ENCODE results near the gene IGFN1. TPM values are rescaled to one million over a fixed set of nuclear protein-coding genes. Genes with fewer than 3 reads are reported as not detected.

The IGFN1 gene
- total RNA-seq, 1 experiment from 2014 or later = 4.3 TPM

DNA sequence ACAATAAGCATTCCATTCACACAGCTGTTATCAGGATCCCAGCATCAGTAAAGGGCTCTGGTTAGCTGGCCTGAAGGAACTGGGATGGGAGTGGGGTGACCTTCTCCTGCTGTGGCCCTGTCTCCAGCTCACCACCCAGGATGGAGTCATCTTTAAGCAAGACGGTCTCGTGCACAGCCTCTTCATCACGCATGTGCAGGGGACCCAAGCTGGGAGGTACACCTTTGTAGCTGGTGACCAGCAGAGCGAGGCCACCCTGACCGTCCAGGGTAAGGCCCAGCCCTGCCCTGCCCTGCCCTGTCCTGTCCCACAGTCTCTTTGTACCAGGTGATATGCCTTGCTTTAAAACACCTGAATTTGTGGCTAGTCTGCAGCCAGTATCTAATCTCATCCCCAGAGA, 24.3 kb downstream of the IGFN1 start:
- Histone ChIP-seq H3K9me3 (ENCODE audit: insufficient read depth, low read depth) (no peaks in the 10 kb centered on the region), H3K9me2 (ENCODE audit: insufficient read depth) (no peaks in the 10 kb centered on the region), H3K4me2 (no peak overlapping the region), H2AFZ (no peak overlapping the region), H3K27me3 (ENCODE audit: insufficient read depth, low read depth) (no peaks in the 10 kb centered on the region), H3F3A (ENCODE audit: insufficient read depth, low read depth) (no peaks in the 10 kb centered on the region), H4K20me1 (ENCODE audit: insufficient read depth) (no peaks in the 10 kb centered on the region), H3K4me3 (no peak overlapping the region), H3K36me3 (ENCODE audit: low read depth) (no peaks in the 10 kb centered on the region), H3K4me1 (replicated peaks; ENCODE audit: insufficient read depth) (no peaks in the 10 kb centered on the region), H3K79me2 (ENCODE audit: low read depth) (no peaks in the 10 kb centered on the region), H3K27ac (no peak overlapping the region)
- no TSS peak for BruUV-seq (replicated peaks)
- ChIA-PET POLR2A (ENCODE audit: unreplicated experiment) (no interaction called here), CTCF (no interaction called here)
- TF ChIP-seq EZH2 (IDR thresholded peaks at IDR 0.05; ENCODE audit: low read depth) = no peak
- TF ChIP-seq, protein P1, sequence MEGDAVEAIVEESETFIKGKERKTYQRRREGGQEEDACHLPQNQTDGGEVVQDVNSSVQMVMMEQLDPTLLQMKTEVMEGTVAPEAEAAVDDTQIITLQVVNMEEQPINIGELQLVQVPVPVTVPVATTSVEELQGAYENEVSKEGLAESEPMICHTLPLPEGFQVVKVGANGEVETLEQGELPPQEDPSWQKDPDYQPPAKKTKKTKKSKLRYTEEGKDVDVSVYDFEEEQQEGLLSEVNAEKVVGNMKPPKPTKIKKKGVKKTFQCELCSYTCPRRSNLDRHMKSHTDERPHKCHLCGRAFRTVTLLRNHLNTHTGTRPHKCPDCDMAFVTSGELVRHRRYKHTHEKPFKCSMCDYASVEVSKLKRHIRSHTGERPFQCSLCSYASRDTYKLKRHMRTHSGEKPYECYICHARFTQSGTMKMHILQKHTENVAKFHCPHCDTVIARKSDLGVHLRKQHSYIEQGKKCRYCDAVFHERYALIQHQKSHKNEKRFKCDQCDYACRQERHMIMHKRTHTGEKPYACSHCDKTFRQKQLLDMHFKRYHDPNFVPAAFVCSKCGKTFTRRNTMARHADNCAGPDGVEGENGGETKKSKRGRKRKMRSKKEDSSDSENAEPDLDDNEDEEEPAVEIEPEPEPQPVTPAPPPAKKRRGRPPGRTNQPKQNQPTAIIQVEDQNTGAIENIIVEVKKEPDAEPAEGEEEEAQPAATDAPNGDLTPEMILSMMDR (conservative IDR thresholded peaks at IDR 0.05) = no peak
- intact Hi-C loops (cut with micrococcal nuclease; ENCODE audit: unreplicated experiment) = no loop called here
- DNase-seq = no peak

DNA sequence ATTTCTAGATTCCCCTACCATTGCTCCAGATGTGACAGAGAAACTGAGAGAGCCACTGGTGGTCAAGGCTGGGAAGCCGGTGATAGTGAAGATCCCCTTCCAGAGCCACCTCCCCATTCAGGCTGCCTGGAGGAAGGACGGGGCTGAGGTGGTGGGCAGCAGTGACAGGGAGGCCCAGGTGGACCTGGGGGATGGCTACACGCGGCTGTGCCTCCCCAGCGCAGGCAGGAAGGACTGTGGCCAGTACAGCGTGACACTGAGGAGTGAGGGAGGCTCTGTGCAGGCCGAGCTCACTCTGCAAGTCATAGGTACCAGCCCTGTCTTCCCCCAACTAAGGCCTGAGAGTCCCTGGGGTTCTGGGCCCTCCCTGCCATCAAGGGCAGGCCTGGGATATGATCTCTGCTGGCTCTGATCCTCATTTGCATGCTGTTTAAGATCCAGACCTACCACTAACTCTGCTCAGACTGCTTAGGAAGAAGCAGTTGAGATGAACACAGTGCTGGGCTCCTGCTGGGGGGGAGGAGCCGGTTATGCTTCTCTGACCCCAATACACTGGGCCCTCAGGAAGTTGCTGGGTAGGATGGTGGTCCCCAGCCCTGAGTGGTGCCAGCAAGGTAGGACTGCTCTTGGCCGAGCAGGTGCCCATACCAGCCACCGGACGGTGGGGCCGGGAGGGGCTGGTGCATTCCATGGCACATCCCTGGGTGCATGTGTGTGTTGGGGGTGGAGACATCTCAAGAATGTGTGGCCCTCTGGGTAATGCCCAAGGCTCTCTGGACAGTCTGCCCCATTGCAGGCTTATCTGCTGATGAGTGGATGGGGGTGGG, 25.1 kb downstream of the IGFN1 start:
- no peaks in the 10 kb centered on the region for H3K27me3 ChIP-seq (ENCODE audit: insufficient read depth, low read depth)
- no peak overlapping the region for H3K4me2 ChIP-seq
- H3K36me3 ChIP-seq (ENCODE audit: low read depth) = no peaks in the 10 kb centered on the region
- no peaks in the 10 kb centered on the region for H3K9me3 ChIP-seq (ENCODE audit: insufficient read depth, low read depth)
- H3F3A ChIP-seq (ENCODE audit: insufficient read depth, low read depth) = no peaks in the 10 kb centered on the region
- H3K79me2 ChIP-seq (ENCODE audit: low read depth) = no peaks in the 10 kb centered on the region
- H3K4me1 ChIP-seq (replicated peaks; ENCODE audit: insufficient read depth) = no peaks in the 10 kb centered on the region
- no peak overlapping the region for H2AFZ ChIP-seq
- intact Hi-C loops (cut with micrococcal nuclease; ENCODE audit: unreplicated experiment) = no loop called here
- no peak overlapping the region for H3K27ac ChIP-seq
- TF ChIP-seq EZH2 (IDR thresholded peaks at IDR 0.05; ENCODE audit: low read depth) = no peak
- no TSS peak for BruUV-seq (replicated peaks)
- CTCF ChIA-PET = no interaction called here
- no peak for DNase-seq
- no peaks in the 10 kb centered on the region for H4K20me1 ChIP-seq (ENCODE audit: insufficient read depth)
- POLR2A ChIA-PET (ENCODE audit: unreplicated experiment) = no interaction called here
- H3K4me3 ChIP-seq = no peak overlapping the region
- H3K9me2 ChIP-seq (ENCODE audit: insufficient read depth) = no peaks in the 10 kb centered on the region

DNA sequence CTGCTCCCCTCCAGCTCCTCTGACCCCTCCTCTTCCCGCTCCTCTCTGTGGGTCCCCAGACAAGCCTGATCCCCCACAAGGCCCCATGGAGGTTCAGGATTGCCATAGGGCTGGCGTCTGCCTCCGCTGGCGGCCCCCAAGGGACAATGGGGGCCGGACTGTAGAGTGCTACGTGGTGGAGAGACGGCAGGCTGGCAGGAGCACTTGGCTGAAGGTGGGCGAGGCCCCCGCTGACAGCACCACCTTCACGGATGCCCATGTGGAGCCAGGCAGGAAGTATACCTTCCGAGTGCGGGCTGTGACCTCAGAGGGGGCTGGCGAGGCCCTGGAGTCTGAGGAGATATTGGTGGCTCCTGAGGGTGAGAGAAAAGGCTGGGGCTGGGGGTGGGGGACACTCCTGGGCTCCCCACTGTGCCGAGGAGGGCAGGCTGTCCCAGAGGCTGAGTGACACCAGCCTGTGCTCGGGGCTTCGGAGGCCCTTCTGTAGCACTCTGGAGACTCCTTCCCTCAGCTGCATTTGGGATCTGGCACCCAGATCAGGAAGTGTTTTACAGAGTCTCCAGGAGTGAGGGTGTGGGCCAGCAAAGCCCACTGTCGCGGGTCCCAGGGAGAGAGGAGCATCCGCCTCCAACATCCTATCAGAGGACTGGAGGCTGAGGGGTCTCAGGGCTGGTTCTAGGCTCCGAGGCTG, 25.9 kb downstream of the IGFN1 start:
- Histone ChIP-seq H3K9me2 (ENCODE audit: insufficient read depth) (no peaks in the 10 kb centered on the region), H3K4me3 (no peak overlapping the region), H3K79me2 (ENCODE audit: low read depth) (no peaks in the 10 kb centered on the region), H3K4me2 (no peak overlapping the region), H3F3A (ENCODE audit: insufficient read depth, low read depth) (no peaks in the 10 kb centered on the region), H3K4me1 (replicated peaks; ENCODE audit: insufficient read depth) (no peaks in the 10 kb centered on the region), H3K36me3 (ENCODE audit: low read depth) (no peaks in the 10 kb centered on the region), H3K27ac (no peak overlapping the region), H3K9me3 (ENCODE audit: insufficient read depth, low read depth) (no peaks in the 10 kb centered on the region), H3K27me3 (ENCODE audit: insufficient read depth, low read depth) (no peaks in the 10 kb centered on the region), H4K20me1 (ENCODE audit: insufficient read depth) (no peaks in the 10 kb centered on the region), H2AFZ (no peak overlapping the region)
- CTCF ChIA-PET = no interaction called here
- intact Hi-C loops (cut with micrococcal nuclease; ENCODE audit: unreplicated experiment) = no loop called here
- BruUV-seq (replicated peaks) = no TSS peak
- no peak for DNase-seq
- TF ChIP-seq, protein P1 (conservative IDR thresholded peaks at IDR 0.05) = no peak
- TF ChIP-seq EZH2 (IDR thresholded peaks at IDR 0.05; ENCODE audit: low read depth) = no peak
- POLR2A ChIA-PET (ENCODE audit: unreplicated experiment) = no interaction called here
